ENCODE measurements around the gene HSF5. TPM values are rescaled to one million over a fixed set of nuclear protein-coding genes. Genes with fewer than 3 reads are reported as not detected.

The HSF5 gene
- total and polyA plus RNA-seq, 2 of the 13 experiments (the other 11 are each of a cell fraction or from before 2014, with no cell fraction given), result not detected

- TF ChIP-seq, protein P1, sequence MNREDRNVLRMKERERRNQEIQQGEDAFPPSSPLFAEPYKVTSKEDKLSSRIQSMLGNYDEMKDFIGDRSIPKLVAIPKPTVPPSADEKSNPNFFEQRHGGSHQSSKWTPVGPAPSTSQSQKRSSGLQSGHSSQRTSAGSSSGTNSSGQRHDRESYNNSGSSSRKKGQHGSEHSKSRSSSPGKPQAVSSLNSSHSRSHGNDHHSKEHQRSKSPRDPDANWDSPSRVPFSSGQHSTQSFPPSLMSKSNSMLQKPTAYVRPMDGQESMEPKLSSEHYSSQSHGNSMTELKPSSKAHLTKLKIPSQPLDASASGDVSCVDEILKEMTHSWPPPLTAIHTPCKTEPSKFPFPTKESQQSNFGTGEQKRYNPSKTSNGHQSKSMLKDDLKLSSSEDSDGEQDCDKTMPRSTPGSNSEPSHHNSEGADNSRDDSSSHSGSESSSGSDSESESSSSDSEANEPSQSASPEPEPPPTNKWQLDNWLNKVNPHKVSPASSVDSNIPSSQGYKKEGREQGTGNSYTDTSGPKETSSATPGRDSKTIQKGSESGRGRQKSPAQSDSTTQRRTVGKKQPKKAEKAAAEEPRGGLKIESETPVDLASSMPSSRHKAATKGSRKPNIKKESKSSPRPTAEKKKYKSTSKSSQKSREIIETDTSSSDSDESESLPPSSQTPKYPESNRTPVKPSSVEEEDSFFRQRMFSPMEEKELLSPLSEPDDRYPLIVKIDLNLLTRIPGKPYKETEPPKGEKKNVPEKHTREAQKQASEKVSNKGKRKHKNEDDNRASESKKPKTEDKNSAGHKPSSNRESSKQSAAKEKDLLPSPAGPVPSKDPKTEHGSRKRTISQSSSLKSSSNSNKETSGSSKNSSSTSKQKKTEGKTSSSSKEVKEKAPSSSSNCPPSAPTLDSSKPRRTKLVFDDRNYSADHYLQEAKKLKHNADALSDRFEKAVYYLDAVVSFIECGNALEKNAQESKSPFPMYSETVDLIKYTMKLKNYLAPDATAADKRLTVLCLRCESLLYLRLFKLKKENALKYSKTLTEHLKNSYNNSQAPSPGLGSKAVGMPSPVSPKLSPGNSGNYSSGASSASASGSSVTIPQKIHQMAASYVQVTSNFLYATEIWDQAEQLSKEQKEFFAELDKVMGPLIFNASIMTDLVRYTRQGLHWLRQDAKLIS (CRISPR knock-in tag; IDR thresholded peaks at IDR 0.05), result no peak
- TF ChIP-seq PAWR (CRISPR knock-in tag; IDR thresholded peaks at IDR 0.05; ENCODE audit: borderline replicate concordance) (0 out of 2 replicates have a peak, but pooled peaks have one; percentile 26), ZNF326 (CRISPR knock-in tag; IDR thresholded peaks at IDR 0.05; ENCODE audit: borderline replicate concordance) (no peak), ZNF891 (CRISPR knock-in tag; IDR thresholded peaks at IDR 0.05) (peak; percentile 72; the same call in 1 of the 2 replicates), NR2C2 (CRISPR knock-in tag; IDR thresholded peaks at IDR 0.05; ENCODE audit: borderline replicate concordance) (peak; percentile 91), USF2 (IDR thresholded peaks at IDR 0.05; ENCODE audit: low read depth, low read length) (peak; percentile 2), USF2 (CRISPR knock-in tag; IDR thresholded peaks at IDR 0.05; ENCODE audit: borderline replicate concordance) (0 out of 2 replicates have a peak, but pooled peaks have one; percentile 48), KMT2B (CRISPR knock-in tag; IDR thresholded peaks at IDR 0.05) (peak; percentile 57; the same call in 1 of the 2 replicates), ZNF207 (IDR thresholded peaks at IDR 0.05; ENCODE audit: borderline replicate concordance) (no peak), GLMP (CRISPR knock-in tag; IDR thresholded peaks at IDR 0.05; ENCODE audit: borderline replicate concordance) (no peak), ZNF674 (CRISPR knock-in tag; IDR thresholded peaks at IDR 0.05; ENCODE audit: low read depth) (no peak; the same call in 1 of the 2 replicates)
- TF ChIP-seq, protein P2, sequence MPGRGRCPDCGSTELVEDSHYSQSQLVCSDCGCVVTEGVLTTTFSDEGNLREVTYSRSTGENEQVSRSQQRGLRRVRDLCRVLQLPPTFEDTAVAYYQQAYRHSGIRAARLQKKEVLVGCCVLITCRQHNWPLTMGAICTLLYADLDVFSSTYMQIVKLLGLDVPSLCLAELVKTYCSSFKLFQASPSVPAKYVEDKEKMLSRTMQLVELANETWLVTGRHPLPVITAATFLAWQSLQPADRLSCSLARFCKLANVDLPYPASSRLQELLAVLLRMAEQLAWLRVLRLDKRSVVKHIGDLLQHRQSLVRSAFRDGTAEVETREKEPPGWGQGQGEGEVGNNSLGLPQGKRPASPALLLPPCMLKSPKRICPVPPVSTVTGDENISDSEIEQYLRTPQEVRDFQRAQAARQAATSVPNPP (CRISPR knock-in tag; IDR thresholded peaks at IDR 0.05), result 0 out of 2 replicates have a peak, but pooled peaks have one; percentile 7
- TF ChIP-seq, protein P3, sequence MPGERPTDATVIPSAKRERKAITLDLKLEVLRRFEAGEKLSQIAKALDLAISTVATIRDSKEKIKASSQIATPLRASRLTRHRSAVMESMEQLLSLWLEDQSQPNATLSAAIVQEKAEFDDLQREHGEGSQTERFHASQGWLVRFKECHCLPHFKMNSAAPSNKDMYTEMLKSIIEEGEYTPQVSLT (CRISPR knock-in tag; IDR thresholded peaks at IDR 0.05; ENCODE audit: borderline replicate concordance, low read depth), result no peak
- TF ChIP-seq, protein P4, sequence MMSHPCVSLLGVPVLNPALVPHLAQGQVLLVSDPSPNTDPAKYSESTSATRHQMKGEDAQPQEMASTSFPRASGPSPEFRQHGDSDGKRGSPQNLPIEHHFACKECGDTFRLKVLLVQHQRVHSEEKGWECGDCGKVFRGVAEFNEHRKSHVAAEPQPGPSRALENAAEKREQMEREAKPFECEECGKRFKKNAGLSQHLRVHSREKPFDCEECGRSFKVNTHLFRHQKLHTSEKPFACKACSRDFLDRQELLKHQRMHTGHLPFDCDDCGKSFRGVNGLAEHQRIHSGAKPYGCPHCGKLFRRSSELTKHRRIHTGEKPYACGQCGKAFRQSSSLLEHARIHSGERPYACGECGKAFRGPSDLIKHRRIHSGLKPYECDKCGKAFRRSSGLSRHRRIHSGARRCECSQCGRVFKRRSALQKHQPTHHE (CRISPR knock-in tag; IDR thresholded peaks at IDR 0.05; ENCODE audit: borderline replicate concordance), result no peak
- TF ChIP-seq, protein P5, sequence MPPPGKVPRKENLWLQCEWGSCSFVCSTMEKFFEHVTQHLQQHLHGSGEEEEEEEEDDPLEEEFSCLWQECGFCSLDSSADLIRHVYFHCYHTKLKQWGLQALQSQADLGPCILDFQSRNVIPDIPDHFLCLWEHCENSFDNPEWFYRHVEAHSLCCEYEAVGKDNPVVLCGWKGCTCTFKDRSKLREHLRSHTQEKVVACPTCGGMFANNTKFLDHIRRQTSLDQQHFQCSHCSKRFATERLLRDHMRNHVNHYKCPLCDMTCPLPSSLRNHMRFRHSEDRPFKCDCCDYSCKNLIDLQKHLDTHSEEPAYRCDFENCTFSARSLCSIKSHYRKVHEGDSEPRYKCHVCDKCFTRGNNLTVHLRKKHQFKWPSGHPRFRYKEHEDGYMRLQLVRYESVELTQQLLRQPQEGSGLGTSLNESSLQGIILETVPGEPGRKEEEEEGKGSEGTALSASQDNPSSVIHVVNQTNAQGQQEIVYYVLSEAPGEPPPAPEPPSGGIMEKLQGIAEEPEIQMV (CRISPR knock-in tag; IDR thresholded peaks at IDR 0.05; ENCODE audit: low read depth), result 0 out of 2 replicates have a peak, but pooled peaks have one; percentile 50
Measured at GRCh38 chr17:58517928-58518609, 29.9 kb upstream of the HSF5 start (continued).

Data from HepG2 (cell line).